ENCODE data around the gene TAPT1.

DNA sequence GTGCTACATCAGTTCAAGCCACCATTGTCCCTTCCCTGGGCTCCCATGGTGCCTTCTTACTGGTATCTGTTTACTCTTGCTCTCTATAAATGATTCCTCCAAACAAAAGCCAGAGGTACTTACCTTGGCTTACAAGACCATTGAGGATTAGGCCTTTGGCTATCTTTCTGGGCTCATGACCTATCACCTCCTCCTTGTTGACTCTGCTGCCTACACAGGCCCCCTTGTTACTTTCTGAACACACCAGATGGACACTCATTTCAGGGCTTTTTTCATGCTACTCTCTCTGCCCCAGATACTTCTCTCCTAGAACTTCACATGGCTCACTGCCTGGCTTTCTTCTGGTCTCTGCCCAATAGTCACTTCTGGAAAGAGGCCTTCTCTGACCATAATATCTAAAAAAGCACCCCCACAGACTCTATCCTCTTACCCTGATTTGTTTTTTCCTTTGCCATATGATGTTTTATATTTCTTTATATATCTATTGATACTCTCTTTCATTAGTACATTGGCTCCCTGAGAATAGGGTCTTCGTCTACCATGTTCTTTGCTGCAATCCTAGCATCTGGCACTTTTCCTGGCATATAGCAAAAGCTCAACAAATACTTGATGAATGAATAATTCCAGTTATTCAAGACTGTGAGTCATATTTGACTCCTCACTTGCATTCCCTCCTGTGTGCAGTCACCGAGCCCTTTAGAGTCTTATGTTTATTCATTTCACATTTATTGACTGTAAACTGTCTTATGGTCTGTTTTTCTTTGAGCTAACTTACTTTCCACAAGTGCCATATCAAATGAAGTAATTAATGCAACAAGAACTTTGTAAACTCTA lies 27.1 kb upstream of the TAPT1 start:
- TF ChIP-seq, protein P1, sequence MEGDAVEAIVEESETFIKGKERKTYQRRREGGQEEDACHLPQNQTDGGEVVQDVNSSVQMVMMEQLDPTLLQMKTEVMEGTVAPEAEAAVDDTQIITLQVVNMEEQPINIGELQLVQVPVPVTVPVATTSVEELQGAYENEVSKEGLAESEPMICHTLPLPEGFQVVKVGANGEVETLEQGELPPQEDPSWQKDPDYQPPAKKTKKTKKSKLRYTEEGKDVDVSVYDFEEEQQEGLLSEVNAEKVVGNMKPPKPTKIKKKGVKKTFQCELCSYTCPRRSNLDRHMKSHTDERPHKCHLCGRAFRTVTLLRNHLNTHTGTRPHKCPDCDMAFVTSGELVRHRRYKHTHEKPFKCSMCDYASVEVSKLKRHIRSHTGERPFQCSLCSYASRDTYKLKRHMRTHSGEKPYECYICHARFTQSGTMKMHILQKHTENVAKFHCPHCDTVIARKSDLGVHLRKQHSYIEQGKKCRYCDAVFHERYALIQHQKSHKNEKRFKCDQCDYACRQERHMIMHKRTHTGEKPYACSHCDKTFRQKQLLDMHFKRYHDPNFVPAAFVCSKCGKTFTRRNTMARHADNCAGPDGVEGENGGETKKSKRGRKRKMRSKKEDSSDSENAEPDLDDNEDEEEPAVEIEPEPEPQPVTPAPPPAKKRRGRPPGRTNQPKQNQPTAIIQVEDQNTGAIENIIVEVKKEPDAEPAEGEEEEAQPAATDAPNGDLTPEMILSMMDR (conservative IDR thresholded peaks at IDR 0.05; ENCODE audit: low read depth, low read length), result no peak
- no peak for TF ChIP-seq EZH2 (IDR thresholded peaks at IDR 0.05; ENCODE audit: borderline replicate concordance, low read depth, low read length, poor library complexity, severe bottlenecking)

All from A673 (cell line).